Fibroblast of lung (primary cell): ENCODE results near the gene DDX42.

Experiments
- CTCF ChIP-seq, 2 donors: IDR thresholded peaks in 1 of 2; conservative IDR thresholded peaks in 1 of 2; 1 replicate in 1 of 2; 2 replicates in 1 of 2; pipeline ENCODE4 v1.5.1; 2011 to 2012; ENCODE audit warnings: low read length in 2 of 2, control low read depth in 1 of 2, inconsistent platforms in 1 of 2, low read depth in 1 of 2, mild to moderate bottlenecking in 1 of 2
- EZH2 ChIP-seq: IDR thresholded peaks from 2 replicates; pipeline ENCODE4 v1.5.1; 2012; ENCODE audit warnings: low read length, control low read depth, mild to moderate bottlenecking; ENCODE audit errors: missing control alignments

- TF ChIP-seq CTCF (conservative IDR thresholded peaks at IDR 0.05 in 1 of 2, IDR thresholded peaks at IDR 0.05 in 1 of 2; ENCODE audit: low read depth in 1 of 2, low read length in 2 of 2): no peak
- TF ChIP-seq EZH2: no peak
Observed at GRCh38 chr17:63817736-63818385, 43.9 kb downstream of the DDX42 start.
